GM23338 (cell line): ENCODE data around the gene TYRO3. TPM values are rescaled to one million over a fixed set of nuclear protein-coding genes. Genes with fewer than 3 reads are reported as not detected.

Source experiments
- ATAC-seq: fragments of 200-7000 bp; cut with Tn5 transposase; 3 replicates; pipeline ENCODE4 v1.9.1; 2020
- DNase-seq: peaks from one replicate; pipeline ENCODE4 v3.0.0-alpha.2; 2015; ENCODE audit warnings: low spot score
- H2AFZ ChIP-seq: fragments of 200-600 bp; sonication (generic); 2 replicates; pipeline ENCODE4 v1.8.0; 2016; ENCODE audit warnings: antibody characterized with exemption, mild to moderate bottlenecking, moderate library complexity
- H3F3A ChIP-seq: fragments of 200-600 bp; sonication (generic); replicated peaks from 2 replicates; pipeline ENCODE4 v1.8.0; 2017; ENCODE audit warnings: antibody characterized with exemption, mixed run types, low read depth
- H3K27ac ChIP-seq: fragments of 200-600 bp; sonication (generic); 2 replicates; pipeline ENCODE4 v1.6.1; 2016; ENCODE audit warnings: low read depth
- H3K27me3 ChIP-seq: fragments of 200-600 bp; sonication (generic); 2 replicates; pipeline ENCODE4 v1.8.0; 2016; ENCODE audit warnings: mild to moderate bottlenecking, mixed run types, moderate library complexity; ENCODE audit not compliant: insufficient read depth
- H3K36me3 ChIP-seq: fragments of 200-600 bp; sonication (generic); 2 replicates; pipeline ENCODE4 v1.8.0; 2016; ENCODE audit warnings: mild to moderate bottlenecking; ENCODE audit not compliant: insufficient read depth
- H3K4me1 ChIP-seq: fragments of 200-600 bp; sonication (generic); 2 replicates; pipeline ENCODE4 v1.8.0; 2016; ENCODE audit warnings: mild to moderate bottlenecking, moderate library complexity; ENCODE audit not compliant: insufficient read depth
- H3K4me2 ChIP-seq: fragments of 200-600 bp; sonication (generic); 2 replicates; pipeline ENCODE4 v1.7.1; 2017; ENCODE audit warnings: mixed run types
- H3K4me3 ChIP-seq: fragments of 200-600 bp; sonication (generic); 2 replicates; pipeline ENCODE4 v1.6.1; 2016; ENCODE audit warnings: mixed run types
- H3K79me2 ChIP-seq: fragments of 200-600 bp; sonication (generic); replicated peaks from 2 replicates; pipeline ENCODE4 v1.8.0; 2017; ENCODE audit warnings: mild to moderate bottlenecking; ENCODE audit not compliant: insufficient read depth
- H3K9me2 ChIP-seq: fragments of 200-600 bp; sonication (generic); 2 replicates; pipeline ENCODE4 v1.8.0; 2017; ENCODE audit not compliant: insufficient read depth
- H4K20me1 ChIP-seq: fragments of 200-600 bp; sonication (generic); replicated peaks from 2 replicates; pipeline ENCODE4 v1.8.0; 2017; ENCODE audit warnings: mild to moderate bottlenecking; ENCODE audit not compliant: insufficient read depth
- H3K27ac Mint-ChIP-seq: 2 replicates; pipeline ENCODE4 v1.8.0; 2020; ENCODE audit warnings: inconsistent platforms, mild to moderate bottlenecking, moderate library complexity, mixed read lengths
- H3K27me3 Mint-ChIP-seq: 3 replicates; pipeline ENCODE4 v1.8.0; 2022; ENCODE audit warnings: low read depth, mild to moderate bottlenecking, moderate library complexity, mixed read lengths, inconsistent platforms; ENCODE audit not compliant: insufficient read depth, poor library complexity
- H3K36me3 Mint-ChIP-seq: 3 replicates; pipeline ENCODE4 v1.8.0; 2021; ENCODE audit warnings: low read depth, mild to moderate bottlenecking, inconsistent platforms, moderate library complexity, mixed read lengths
- H3K4me1 Mint-ChIP-seq: 3 replicates; pipeline ENCODE4 v1.8.0; 2020; ENCODE audit warnings: mild to moderate bottlenecking, inconsistent platforms, mixed read lengths
- H3K4me3 Mint-ChIP-seq: 3 replicates; pipeline ENCODE4 v1.8.0; 2021; ENCODE audit warnings: moderate library complexity, mild to moderate bottlenecking, inconsistent platforms, mixed read lengths
- H3K9me3 Mint-ChIP-seq: 3 replicates; pipeline ENCODE4 v1.8.0; 2020; ENCODE audit warnings: moderate library complexity, mild to moderate bottlenecking, inconsistent platforms, mixed read lengths
- CREB1 ChIP-seq: fragments of 250-450 bp; sonication (Bioruptor Pico); IDR thresholded peaks from 2 replicates; pipeline ENCODE4 v1.5.0; 2020; ENCODE audit warnings: low read depth, mild to moderate bottlenecking, moderate library complexity
- POLR2AphosphoS5 ChIP-seq: IDR thresholded peaks from 2 replicates; pipeline ENCODE4 v1.6.1; 2016; ENCODE audit warnings: antibody characterized with exemption, low read depth
- REST ChIP-seq: IDR thresholded peaks from one replicate; pipeline ENCODE4 v1.6.1; 2018; ENCODE audit warnings: antibody characterized with exemption; ENCODE audit not compliant: unreplicated experiment
- ZNF114 ChIP-seq: fragments of 250-450 bp; sonication (Bioruptor Pico); IDR thresholded peaks from 2 replicates; pipeline ENCODE4 v1.5.0; 2020; ENCODE audit warnings: mild to moderate bottlenecking, moderate library complexity
- ZNF331 ChIP-seq: fragments of 250-450 bp; sonication (Bioruptor Pico); IDR thresholded peaks from 2 replicates; pipeline ENCODE4 v1.5.0; 2020; ENCODE audit warnings: low read depth, mild to moderate bottlenecking, moderate library complexity
- ZNF462 ChIP-seq: fragments of 250-450 bp; sonication (Bioruptor Pico); IDR thresholded peaks from 2 replicates; pipeline ENCODE4 v1.5.0; 2020; ENCODE audit warnings: mild to moderate bottlenecking, moderate library complexity
- polyA plus RNA-seq: library from polyadenylated mRNA; unstranded; fragments of >200 nt; fragmentation: Nextera tagmentation; extraction: Ambion mirVana; gene quantifications from 2 replicates; pipeline ENCODE4 v1.2.1, GENCODE V29; 2016
- total RNA-seq: library from RNA; depleted of rRNA; stranded (reverse); fragments of >200 nt; shearing (Covaris generic); gene quantifications from 2 replicates; pipeline ENCODE4 v1.2.3, GENCODE V29; 2014

Gene TYRO3
- total and polyA plus RNA-seq, 2 experiments from 2014 or later: 32.6 to 61.0 TPM

- TF ChIP-seq ZNF462 (CRISPR knock-in tag) (no peak), CREB1 (CRISPR knock-in tag) (no peak), ZNF114 (CRISPR knock-in tag) (no peak)
Measured at GRCh38 chr15:41575282-41575681, 16.3 kb downstream of the TYRO3 start (continued).

- H3K27ac ChIP-seq: no peak overlapping the region
- no peaks in the 10 kb centered on the region for H3K27me3 ChIP-seq
- H3K4me2 ChIP-seq: no peak overlapping the region
- no peaks in the 10 kb centered on the region for H3K4me1 ChIP-seq
- Mint-ChIP-seq H3K36me3 (peaks cover 42% of the 10 kb centered on the region), H3K27me3 (peaks cover 2% of the 10 kb centered on the region), H3K4me1 (peaks cover 6% of the 10 kb centered on the region), H3K27ac (0 out of 2 replicates have a peak overlapping the region, but pooled peaks have one; percentile 56), H3K9me3 (no peaks in the 10 kb centered on the region), H3K4me3 (no peak overlapping the region)
- no peak for DNase-seq
- no peaks in the 10 kb centered on the region for H3K9me2 ChIP-seq
- H2AFZ ChIP-seq: no peak overlapping the region
- peaks cover 7% of the 10 kb centered on the region; the same call in 1 of the 2 replicates for H3K36me3 ChIP-seq
- H3K79me2 ChIP-seq: no peaks in the 10 kb centered on the region
- H3F3A ChIP-seq: peaks cover 6% of the 10 kb centered on the region; the same call in 1 of the 2 replicates
- H3K4me3 ChIP-seq: no peak overlapping the region
- H4K20me1 ChIP-seq: no peaks in the 10 kb centered on the region
- no peak for TF ChIP-seq ZNF331 (CRISPR knock-in tag)
- TF ChIP-seq CREB1 (CRISPR knock-in tag): no peak
- no peak for TF ChIP-seq POLR2AphosphoS5
- no peak for TF ChIP-seq REST
- ATAC-seq: peak; percentile 9; the same call in 1 of the 3 replicates
Measured at GRCh38 chr15:41577863-41578735, 19.1 kb downstream of the TYRO3 start.
